ENCODE data around the gene PRM2.
"Not testable (repeated sequence)": the region's sequence is repeated elsewhere in the genome, so short reads cannot be mapped to it uniquely, and the experiment has no call there.

Gene PRM2

GRCh38 chr16:11295672-11296071 lies 19.4 kb upstream of the PRM2 start:
- no peak for TF ChIP-seq CTCF (IDR thresholded peaks at IDR 0.05; ENCODE audit: insufficient read depth, low read depth, low read length, missing control alignments)
- DNase-seq (ENCODE audit: low read depth): no peak
- H3K4me3 ChIP-seq (ENCODE audit: low read length): no peak overlapping the region

- DNase-seq (ENCODE audit: low read depth): no peak
- no peak for TF ChIP-seq CTCF (IDR thresholded peaks at IDR 0.05; ENCODE audit: insufficient read depth, low read depth, low read length, missing control alignments)
- no peak overlapping the region for H3K4me3 ChIP-seq (ENCODE audit: low read length)
These were observed 15.9 kb upstream of the PRM2 start for GRCh38 chr16:11292076-11292748.

DNA sequence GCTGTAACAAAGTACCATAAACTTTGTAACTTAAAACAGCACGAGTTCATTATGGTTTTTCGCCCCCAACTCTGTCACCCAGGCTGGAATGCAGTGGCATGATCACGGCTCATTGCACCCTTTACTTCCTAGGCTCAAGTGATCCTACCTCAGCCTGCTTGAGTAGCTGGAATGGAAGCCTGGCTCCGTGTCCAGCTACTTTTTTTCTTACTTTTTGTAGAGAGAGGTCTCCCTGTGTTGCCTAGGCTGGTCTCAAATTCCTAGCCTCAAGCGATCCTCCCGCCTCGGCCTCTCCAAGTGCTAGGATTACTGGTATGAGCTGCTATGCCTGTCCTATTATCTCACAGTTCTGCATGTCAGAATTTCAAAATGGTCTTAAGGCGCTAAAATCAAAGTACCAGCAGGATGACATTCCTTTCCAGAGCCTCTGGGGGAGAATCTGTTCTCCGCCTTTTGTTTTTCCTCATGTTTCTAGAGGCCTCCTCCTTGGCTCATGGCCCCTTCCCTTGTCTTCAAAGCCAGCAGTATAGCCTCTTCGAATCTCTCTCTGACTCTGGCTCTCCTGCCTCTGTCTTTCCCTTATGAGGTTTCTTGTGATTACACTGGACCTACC lies 14.9 kb upstream of the PRM2 start:
- TF ChIP-seq CTCF (IDR thresholded peaks at IDR 0.05; ENCODE audit: insufficient read depth, low read depth, low read length, missing control alignments): no peak
- H3K4me3 ChIP-seq (ENCODE audit: low read length): no peak overlapping the region
- no peak for DNase-seq (ENCODE audit: low read depth)

- no peak overlapping the region for H3K4me3 ChIP-seq (ENCODE audit: low read length)
- no peak for DNase-seq (ENCODE audit: low read depth)
- no peak for TF ChIP-seq CTCF (IDR thresholded peaks at IDR 0.05; ENCODE audit: insufficient read depth, low read depth, low read length, missing control alignments)
These were observed 14.0 kb upstream of the PRM2 start for GRCh38 chr16:11290102-11290893.

GRCh38 chr16:11289696-11290095 lies 13.4 kb upstream of the PRM2 start:
- DNase-seq (ENCODE audit: low read depth); H3K4me3 ChIP-seq (ENCODE audit: low read length): not testable (repeated sequence)

DNA sequence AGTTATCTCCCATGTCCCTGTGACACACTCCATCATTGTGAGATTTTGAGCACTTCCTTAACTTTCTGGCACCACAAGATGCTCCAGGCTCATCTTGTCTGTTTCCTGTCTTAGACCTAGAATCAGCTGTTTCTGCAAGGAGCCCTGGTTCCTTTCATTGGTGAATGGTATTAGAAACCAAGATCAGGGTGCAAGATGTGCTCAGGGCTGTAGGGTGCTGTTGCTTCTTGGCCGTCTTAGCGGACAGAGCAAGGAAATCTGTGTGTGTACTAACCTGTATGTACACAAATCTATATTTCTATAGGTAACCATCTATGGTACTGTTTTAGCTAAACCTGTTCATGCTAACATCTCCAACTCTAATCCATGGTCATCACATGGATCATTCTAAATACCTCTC lies 12.9 kb upstream of the PRM2 start:
- DNase-seq (ENCODE audit: low read depth): no peak
- no peak for TF ChIP-seq CTCF (IDR thresholded peaks at IDR 0.05; ENCODE audit: insufficient read depth, low read depth, low read length, missing control alignments)
- no peak overlapping the region for H3K4me3 ChIP-seq (ENCODE audit: low read length)

DNA sequence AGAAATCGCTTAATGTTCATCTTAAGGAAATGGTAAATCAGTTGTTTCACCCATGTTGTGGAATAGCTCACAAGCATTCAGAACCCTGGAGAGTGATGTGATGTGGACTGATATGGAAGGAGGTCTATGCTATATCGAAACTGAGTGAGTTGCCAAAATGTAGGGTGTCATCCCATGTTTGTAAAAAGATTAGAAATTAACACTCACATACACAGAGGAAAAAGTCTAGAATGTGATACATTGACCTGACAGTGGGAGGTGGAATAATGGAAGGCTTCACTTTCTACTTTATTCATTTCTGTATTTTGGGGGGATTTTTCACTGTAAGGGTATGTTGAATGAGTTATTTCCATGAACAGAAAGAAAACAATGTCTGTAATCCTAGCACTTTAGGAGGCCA lies 9.6 kb upstream of the PRM2 start:
- H3K4me3 ChIP-seq (ENCODE audit: low read length): no peak overlapping the region
- DNase-seq (ENCODE audit: low read depth): no peak
- TF ChIP-seq CTCF (IDR thresholded peaks at IDR 0.05; ENCODE audit: insufficient read depth, low read depth, low read length, missing control alignments): no peak

Measured in epithelial cell of esophagus (primary cell).